Cardiac muscle cell (in vitro differentiated cells and primary cell): Measurements from ENCODE around the gene IFITM10. TPM values are rescaled to one million over a fixed set of nuclear protein-coding genes. Genes with fewer than 3 reads are reported as not detected.
A peak's percentile ranks its signal among the peaks of the same experiment; 100 is the strongest.

Experiments
- DNase-seq, 2 donors: peaks; one replicate each; pipeline versions ENCODE4 v3.0.0 to v3.0.0-alpha.2; 2010 to 2017; ENCODE audit warnings: low read depth in 1 of 2, low spot score in 1 of 2
- H3K27ac ChIP-seq: fragments of 200-600 bp; sonication (generic); 2 replicates; pipeline ENCODE4 v1.5.1; 2016
- H3K27me3 ChIP-seq: fragments of 200-600 bp; sonication (generic); 2 replicates; pipeline ENCODE4 v1.6.0; 2016; ENCODE audit warnings: control low read depth
- H3K36me3 ChIP-seq: fragments of 200-600 bp; sonication (generic); 2 replicates; pipeline ENCODE4 v1.5.1; 2016; ENCODE audit warnings: control low read depth
- H3K4me1 ChIP-seq: fragments of 200-600 bp; sonication (generic); 2 replicates; pipeline ENCODE4 v1.8.1; 2017; ENCODE audit warnings: low read depth, mild to moderate bottlenecking, mixed run types
- H3K4me3 ChIP-seq: fragments of 200-600 bp; sonication (generic); 2 replicates; pipeline ENCODE4 v1.5.1; 2016; ENCODE audit warnings: mild to moderate bottlenecking
- H3K9me3 ChIP-seq: fragments of 200-600 bp; sonication (generic); 2 replicates; pipeline ENCODE4 v1.5.1; 2017; ENCODE audit warnings: low read depth, mild to moderate bottlenecking, control low read depth
- CTCF ChIP-seq: IDR thresholded peaks from 2 replicates; pipeline ENCODE4 v1.5.1; 2012; ENCODE audit warnings: low read depth, mild to moderate bottlenecking, low read length
- polyA plus RNA-seq: library from polyadenylated mRNA; unstranded; fragments of >200 nt; fragmentation: Nextera tagmentation; extraction: Ambion mirVana; gene quantifications from 2 replicates; pipeline ENCODE4 v1.2.1, GENCODE V29; 2016
- total RNA-seq: library from RNA; depleted of rRNA; stranded (reverse); fragments of >200 nt; gene quantifications from 2 replicates; pipeline ENCODE4 v1.2.3, GENCODE V29; 2016

IFITM10 gene
- total and polyA plus RNA-seq, 2 experiments from 2014 or later, result 1.9 TPM; not detected in 1

- Histone ChIP-seq H3K9me3 (no peaks in the 10 kb centered on the region), H3K4me3 (no peak within 1 kb of the TSS), H3K27me3 (no peaks in the 10 kb centered on the region), H3K27ac (no peak within 1 kb of the TSS), H3K4me1 (peaks cover 6% of the 10 kb centered on the region), H3K36me3 (no peaks in the 10 kb centered on the region)
- TF ChIP-seq CTCF, result no peak
- no peak for DNase-seq
These were observed 53.5 kb downstream of the IFITM10 start, which contains the start of gene KRTAP5-6 for GRCh38 chr11:1696608-1697570. Gene KRTAP5-6 (plus strand): TSS chr11:1697195. CDS start chr11:1697246, 51 bp downstream.

GRCh38 chr11:1695548-1696108 lies 54.8 kb downstream of the IFITM10 start:
- no peak overlapping the region for H3K4me3 ChIP-seq

GRCh38 chr11:1694846-1695547 lies 55.4 kb downstream of the IFITM10 start:
- Histone ChIP-seq H3K27ac (no peak overlapping the region), H3K4me1 (peaks cover 14% of the 10 kb centered on the region), H3K9me3 (no peaks in the 10 kb centered on the region), H3K4me3 (no peak overlapping the region), H3K36me3 (no peaks in the 10 kb centered on the region), H3K27me3 (no peaks in the 10 kb centered on the region)
- DNase-seq, result no peak
- no peak for TF ChIP-seq CTCF

More at GRCh38 chr11:1695548-1696108, 54.8 kb downstream of the IFITM10 start:
- Histone ChIP-seq H3K36me3 (no peaks in the 10 kb centered on the region), H3K4me1 (peaks cover 14% of the 10 kb centered on the region), H3K9me3 (no peaks in the 10 kb centered on the region), H3K27me3 (no peaks in the 10 kb centered on the region), H3K27ac (no peak overlapping the region)
- DNase-seq, result no peak
- no peak for TF ChIP-seq CTCF

GRCh38 chr11:1694064-1694845 lies 56.1 kb downstream of the IFITM10 start:
- H3K27ac ChIP-seq, result no peak overlapping the region
- TF ChIP-seq CTCF, result peak; percentile 83
- H3K27me3 ChIP-seq, result no peaks in the 10 kb centered on the region
- peak; percentile 84 to 91 for DNase-seq
- H3K4me1 ChIP-seq, result peaks cover 14% of the 10 kb centered on the region
- H3K9me3 ChIP-seq, result no peaks in the 10 kb centered on the region
- no peak overlapping the region for H3K4me3 ChIP-seq
- no peaks in the 10 kb centered on the region for H3K36me3 ChIP-seq
